GM23338 (cell line): ENCODE data around the gene POLR3E. TPM values are rescaled to one million over a fixed set of nuclear protein-coding genes. Genes with fewer than 3 reads are reported as not detected.

Experiments
- NANOG ChIP-seq: IDR thresholded peaks from 2 replicates; pipeline ENCODE4 v1.6.1; 2016; ENCODE audit warnings: antibody characterized with exemption, borderline replicate concordance
- REST ChIP-seq: IDR thresholded peaks from one replicate; pipeline ENCODE4 v1.6.1; 2018; ENCODE audit warnings: antibody characterized with exemption; ENCODE audit not compliant: unreplicated experiment
- ZNF462 ChIP-seq: fragments of 250-450 bp; sonication (Bioruptor Pico); IDR thresholded peaks from 2 replicates; pipeline ENCODE4 v1.5.0; 2020; ENCODE audit warnings: mild to moderate bottlenecking, moderate library complexity
- polyA plus RNA-seq: library from polyadenylated mRNA; unstranded; fragments of >200 nt; fragmentation: Nextera tagmentation; extraction: Ambion mirVana; gene quantifications from 2 replicates; pipeline ENCODE4 v1.2.1, GENCODE V29; 2016
- total RNA-seq: library from RNA; depleted of rRNA; stranded (reverse); fragments of >200 nt; shearing (Covaris generic); gene quantifications from 2 replicates; pipeline ENCODE4 v1.2.3, GENCODE V29; 2014

The POLR3E gene
- total and polyA plus RNA-seq, 2 experiments from 2014 or later, result 62.7 to 141 TPM

- TF ChIP-seq ZNF462 (CRISPR knock-in tag), result no peak
- TF ChIP-seq REST, result no peak
- TF ChIP-seq NANOG, result no peak
Measured at GRCh38 chr16:22370038-22370820, 73.0 kb downstream of the POLR3E start (continued).
